OCI-LY7 (cell line): Measurements from ENCODE around the gene SMARCB1. TPM values are rescaled to one million over a fixed set of nuclear protein-coding genes. Genes with fewer than 3 reads are reported as not detected.
A peak's percentile ranks its signal among the peaks of the same experiment; 100 is the strongest.

Experiments used
- BruUV-seq: library from RNA; stranded (reverse); fragments of 400-500 nt; replicated peaks from 2 replicates; lab custom pipeline; 2021; lab: Mats Ljungman, UMichigan
- CTCF ChIA-PET: fragments of 300-600 bp; sonication (Branson Sonifier 250); formaldehyde crosslinking; loops from one replicate; lab custom pipeline; 2022; ENCODE audit warnings: antibody characterized with exemption; ENCODE audit not compliant: unreplicated experiment; lab: Charles Lee
- POLR2A ChIA-PET: fragments of 300-600 bp; sonication (Branson Sonifier 250); formaldehyde crosslinking; loops from one replicate; lab custom pipeline; 2022; ENCODE audit warnings: antibody characterized with exemption; lab: Charles Lee
- DNase-seq: peaks from one replicate; pipeline ENCODE4 v3.0.0-alpha.2; 2015; ENCODE audit warnings: low spot score
- H2AFZ ChIP-seq: fragments of 200-600 bp; sonication (generic), shearing (Covaris generic); 2 replicates; pipeline ENCODE4 v1.6.1; 2014; ENCODE audit warnings: mild to moderate bottlenecking, antibody characterized with exemption, low read length, moderate library complexity
- H3K27ac ChIP-seq: fragments of 200-600 bp; sonication (generic); 2 replicates; pipeline ENCODE4 v1.5.1; 2014; ENCODE audit warnings: mixed run types, low read depth, mild to moderate bottlenecking, moderate library complexity, low read length, inconsistent platforms; ENCODE audit not compliant: poor library complexity, severe bottlenecking
- H3K36me3 ChIP-seq: fragments of 200-600 bp; sonication (generic); 2 replicates; pipeline ENCODE4 v1.6.1; 2014; ENCODE audit warnings: mild to moderate bottlenecking, antibody characterized with exemption, low read length, moderate library complexity, mixed read lengths; ENCODE audit not compliant: insufficient read depth
- H3K4me1 ChIP-seq: fragments of 200-600 bp; sonication (generic); 2 replicates; pipeline ENCODE4 v1.5.1; 2014; ENCODE audit warnings: mild to moderate bottlenecking, low read length; ENCODE audit not compliant: insufficient read depth, poor library complexity, severe bottlenecking
- H3K4me2 ChIP-seq: fragments of 200-600 bp; sonication (generic); 2 replicates; pipeline ENCODE4 v1.6.1; 2014; ENCODE audit warnings: mild to moderate bottlenecking, low read length
- H3K4me3 ChIP-seq: fragments of 200-600 bp; sonication (generic); 2 replicates; pipeline ENCODE4 v1.5.1; 2014; ENCODE audit warnings: mild to moderate bottlenecking, low read depth, low read length; ENCODE audit not compliant: poor library complexity, severe bottlenecking
- H3K79me2 ChIP-seq: fragments of 200-600 bp; sonication (generic); 2 replicates; pipeline ENCODE4 v1.6.1; 2016; ENCODE audit warnings: low read depth, mild to moderate bottlenecking, low read length, moderate library complexity, mixed read lengths; ENCODE audit not compliant: insufficient read depth
- H3K9me2 ChIP-seq: fragments of 200-600 bp; sonication (generic); 2 replicates; pipeline ENCODE4 v1.6.1; 2016; ENCODE audit warnings: mild to moderate bottlenecking, low read length, mixed read lengths; ENCODE audit not compliant: insufficient read depth
- H3K9me3 ChIP-seq: fragments of 200-600 bp; sonication (generic); 2 replicates; pipeline ENCODE4 v1.6.1; 2014; ENCODE audit warnings: mild to moderate bottlenecking, mixed run types, low read length, mixed read lengths
- H4K20me1 ChIP-seq: fragments of 200-600 bp; sonication (generic); 2 replicates; pipeline ENCODE4 v1.6.1; 2014; ENCODE audit warnings: mild to moderate bottlenecking, antibody characterized with exemption, low read length, moderate library complexity, mixed read lengths; ENCODE audit not compliant: insufficient read depth
- CTCF ChIP-seq: fragments of 200-600 bp; sonication (generic); conservative IDR thresholded peaks from 2 replicates; pipeline ENCODE4 v1.5.1; 2014; ENCODE audit warnings: mild to moderate bottlenecking, antibody characterized with exemption, low read length, moderate library complexity, mixed read lengths
- EZH2phosphoT487 ChIP-seq: fragments of 200-600 bp; sonication (generic); IDR thresholded peaks from 2 replicates; pipeline ENCODE4 v1.6.1; 2018; ENCODE audit warnings: low read depth, borderline replicate concordance, mild to moderate bottlenecking, mixed run types, antibody characterized with exemption, low read length, moderate library complexity, mixed read lengths
- intact Hi-C: fragments of 100-400 bp; cut with micrococcal nuclease; formaldehyde crosslinking; loops from one replicate; pipeline ENCODE4 v1.10.0; 2022; ENCODE audit not compliant: unreplicated experiment
- total RNA-seq, 2 experiments: library from RNA; depleted of rRNA in 1 of 2; stranded (reverse); fragments of >200 nt in 1 of 2; shearing (Covaris generic) in 1 of 2; gene quantifications; 2 replicates each; pipeline ENCODE4 v1.2.3, GENCODE V29; 2014 to 2022

The SMARCB1 gene
- total RNA-seq, 2 experiments from 2014 or later: 252 to 265 TPM

- Histone ChIP-seq H4K20me1 (no peaks in the 10 kb centered on the region), H2AFZ (no peak overlapping the region), H3K79me2 (no peaks in the 10 kb centered on the region), H3K4me3 (no peak overlapping the region), H3K9me3 (no peaks in the 10 kb centered on the region), H3K4me2 (0 out of 2 replicates have a peak overlapping the region, but pooled peaks have one; percentile 5), H3K9me2 (no peaks in the 10 kb centered on the region), H3K4me1 (peaks cover 21% of the 10 kb centered on the region), H3K36me3 (peaks cover 96% of the 10 kb centered on the region), H3K27ac (peak overlapping the region; percentile 28)
- TF ChIP-seq CTCF (no peak), EZH2phosphoT487 (no peak)
- intact Hi-C loops: no loop called here
- CTCF ChIA-PET: no interaction called here
- POLR2A ChIA-PET: no interaction called here
- no peak for DNase-seq
- BruUV-seq: no TSS peak
Measured at GRCh38 chr22:23818541-23818940, 31.8 kb downstream of the SMARCB1 start.

GRCh38 chr22:23820748-23821211, 34.0 kb downstream of the SMARCB1 start:
- POLR2A ChIA-PET: no interaction called here
- Histone ChIP-seq H3K4me3 (no peak overlapping the region), H3K36me3 (peaks cover 100% of the 10 kb centered on the region), H4K20me1 (no peaks in the 10 kb centered on the region), H3K79me2 (no peaks in the 10 kb centered on the region), H3K4me1 (peaks cover 26% of the 10 kb centered on the region), H3K27ac (peak overlapping the region; percentile 53), H3K9me3 (no peaks in the 10 kb centered on the region), H3K9me2 (no peaks in the 10 kb centered on the region), H2AFZ (no peak overlapping the region), H3K4me2 (no peak overlapping the region)
- peak; percentile 59 for DNase-seq
- intact Hi-C loops: no loop called here
- CTCF ChIA-PET: interaction anchor here (0.6 kb wide), 1 partner anchor 104 kb away, joined by 3 read pairs; no protein-coding TSS in a partner anchor
- no peak for TF ChIP-seq CTCF
- no peak for TF ChIP-seq EZH2phosphoT487
- no TSS peak for BruUV-seq

GRCh38 chr22:23822101-23822671, 35.4 kb downstream of the SMARCB1 start:
- intact Hi-C loops: no loop called here
- H3K4me1 ChIP-seq: peaks cover 41% of the 10 kb centered on the region
- H3K9me3 ChIP-seq: no peaks in the 10 kb centered on the region
- no peaks in the 10 kb centered on the region for H3K9me2 ChIP-seq
- H3K79me2 ChIP-seq: no peaks in the 10 kb centered on the region
- H3K4me3 ChIP-seq: no peak overlapping the region
- H2AFZ ChIP-seq: no peak overlapping the region
- CTCF ChIA-PET: no interaction called here
- no peaks in the 10 kb centered on the region for H4K20me1 ChIP-seq
- peaks cover 100% of the 10 kb centered on the region for H3K36me3 ChIP-seq
- no TSS peak for BruUV-seq
- POLR2A ChIA-PET: no interaction called here
- H3K4me2 ChIP-seq: no peak overlapping the region
- H3K27ac ChIP-seq: no peak overlapping the region
- DNase-seq: no peak
- TF ChIP-seq CTCF: no peak
- TF ChIP-seq EZH2phosphoT487: no peak
